CD4-positive, alpha-beta T cell treated with Interleukin-15 for 4 hours (primary cell): ENCODE results near the gene OCLN.
"Not testable (repeated sequence)": the region's sequence is repeated elsewhere in the genome, so short reads cannot be mapped to it uniquely, and the experiment has no call there.

Experiments
- DNase-seq: peaks from one replicate; pipeline ENCODE4 v3.0.0-alpha.2; 2020; ENCODE audit warnings: low spot score

Gene OCLN

DNA sequence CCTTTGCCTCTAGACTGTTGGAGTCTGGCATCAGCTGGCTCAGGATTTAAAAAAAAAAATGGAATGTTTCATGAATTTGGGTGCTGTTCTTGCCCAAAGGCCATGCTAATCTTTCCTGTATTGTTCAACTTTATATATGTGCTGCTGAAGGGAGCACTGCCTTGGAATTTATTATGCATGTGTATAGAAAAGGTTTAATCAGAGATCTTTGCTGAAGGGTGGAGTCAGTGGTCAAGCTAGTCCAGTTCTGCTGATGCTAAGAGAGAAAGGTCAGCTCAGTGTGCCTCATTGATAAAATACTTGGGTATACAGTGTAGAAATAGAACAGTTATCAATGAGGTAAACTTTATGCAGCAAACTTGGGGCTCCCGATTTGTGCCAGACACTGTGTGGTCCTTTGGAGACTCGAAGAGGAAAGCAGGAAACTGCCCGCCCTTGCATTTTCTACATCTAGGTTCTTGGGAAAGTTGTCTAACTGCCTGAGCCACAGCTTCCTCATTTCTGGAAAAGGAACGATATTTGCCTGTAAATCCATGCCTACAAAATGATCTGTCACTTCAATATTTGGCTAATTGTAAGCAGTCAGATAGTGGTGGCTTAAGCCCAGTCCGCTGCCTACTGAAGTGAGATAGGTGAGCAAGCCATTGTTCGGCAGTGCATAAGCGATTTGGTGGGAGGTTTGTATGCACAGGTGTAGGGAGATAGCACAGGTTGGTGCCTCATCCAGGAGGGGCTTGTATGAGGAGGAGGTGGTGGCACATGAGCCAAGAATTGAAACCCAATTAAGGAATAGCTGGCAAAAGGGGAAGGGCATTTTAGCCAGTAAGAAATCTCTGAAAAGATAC is 38.2 kb downstream of the OCLN start:
- DNase-seq, result no peak

- no peak for DNase-seq
Measured at GRCh38 chr5:69531406-69531801, 38.8 kb downstream of the OCLN start.

- not testable (repeated sequence) for DNase-seq
Measured at GRCh38 chr5:69537911-69538310, 45.3 kb downstream of the OCLN start.

GRCh38 chr5:69538735-69539134 is 46.1 kb downstream of the OCLN start:
- DNase-seq, result not testable (repeated sequence)

- DNase-seq, result not testable (repeated sequence)
Measured at GRCh38 chr5:69541347-69541746, 48.8 kb downstream of the OCLN start.

DNA sequence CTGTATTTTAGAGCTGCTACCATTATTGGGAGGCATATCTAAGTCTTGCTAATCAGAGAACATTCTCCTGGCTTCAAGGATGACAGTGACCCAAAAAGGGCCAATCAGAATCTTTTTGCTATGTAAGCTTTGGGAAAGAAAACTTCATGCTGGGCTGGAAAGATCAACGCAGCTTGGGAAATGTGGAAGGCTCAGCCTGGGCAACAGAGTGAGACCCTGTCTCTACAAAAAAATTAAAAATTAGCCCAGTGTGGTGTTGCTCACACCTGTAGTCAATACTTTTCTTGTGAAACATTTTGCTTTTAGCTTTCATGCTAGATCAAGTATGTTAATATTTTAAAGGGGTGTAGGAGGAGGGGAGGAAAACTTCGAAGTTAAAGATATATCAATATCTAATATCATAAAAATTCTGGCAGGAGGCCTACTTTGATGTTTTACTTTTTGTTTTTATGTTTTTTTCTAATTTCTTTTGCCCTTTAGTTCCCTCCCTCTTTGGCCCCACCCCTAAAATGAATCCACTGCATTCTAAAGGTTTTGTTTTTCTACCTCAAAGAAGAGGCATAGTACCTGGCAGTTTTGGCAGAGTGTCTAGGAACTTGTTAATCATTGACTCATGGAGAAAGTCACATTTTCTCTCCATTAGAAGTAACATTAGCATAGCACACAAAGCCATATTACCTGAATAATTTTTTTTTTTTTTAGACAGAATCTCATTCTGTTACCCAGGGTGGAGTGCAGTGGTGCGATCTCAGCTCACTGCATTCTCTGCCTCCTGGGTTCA is 50.4 kb downstream of the OCLN start:
- DNase-seq, result not testable (repeated sequence)

DNA sequence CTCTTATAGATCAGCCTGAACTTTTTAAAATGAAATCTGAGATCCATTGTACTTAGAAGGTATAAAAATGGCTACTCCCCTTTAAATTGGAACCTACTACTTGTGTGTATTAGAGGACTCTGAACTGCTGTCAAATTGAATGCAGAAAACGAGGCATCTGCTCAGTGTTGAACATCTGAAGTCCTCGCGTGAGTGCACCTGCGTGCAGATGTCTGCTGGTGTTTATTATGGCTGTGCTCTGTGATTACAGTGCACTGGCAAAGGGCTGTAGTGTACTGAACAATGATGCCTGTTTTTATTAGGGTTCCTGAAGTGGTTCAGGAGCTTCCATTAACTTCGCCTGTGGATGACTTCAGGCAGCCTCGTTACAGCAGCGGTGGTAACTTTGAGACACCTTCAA is 52.0 kb downstream of the OCLN start:
- not testable (repeated sequence) for DNase-seq

- DNase-seq, result peak; percentile 78
Measured at GRCh38 chr5:69559908-69560330, 67.3 kb downstream of the OCLN start, which contains the start of gene GTF2H2C. Gene GTF2H2C (plus strand): TSS chr5:69560191. CDS start chr5:69565133, 4,942 bp downstream.

- not testable (repeated sequence) for DNase-seq
Measured at GRCh38 chr5:69560587-69561431, 68.2 kb downstream of the OCLN start.

DNA sequence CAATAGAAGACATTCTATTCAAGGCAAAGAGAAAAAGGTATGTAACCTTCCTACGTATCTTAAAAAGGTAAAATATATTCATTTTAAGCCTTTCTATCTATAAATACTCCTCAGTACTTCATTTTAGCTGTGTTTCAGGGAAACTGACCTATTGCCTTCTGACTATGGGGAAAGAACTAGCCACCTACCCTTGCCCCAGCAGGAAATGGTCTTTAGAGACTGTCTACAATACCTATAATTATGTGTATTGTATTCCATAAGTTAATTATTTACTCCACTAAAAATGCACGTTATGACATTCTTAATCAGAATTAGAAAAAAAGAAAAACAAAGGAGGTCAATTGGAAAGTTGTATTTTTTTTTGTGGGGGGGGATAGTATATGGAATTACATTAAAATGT is 73.6 kb downstream of the OCLN start:
- not testable (repeated sequence) for DNase-seq

- DNase-seq, result not testable (repeated sequence)
Measured at GRCh38 chr5:69568072-69568471, 75.5 kb downstream of the OCLN start.

DNA sequence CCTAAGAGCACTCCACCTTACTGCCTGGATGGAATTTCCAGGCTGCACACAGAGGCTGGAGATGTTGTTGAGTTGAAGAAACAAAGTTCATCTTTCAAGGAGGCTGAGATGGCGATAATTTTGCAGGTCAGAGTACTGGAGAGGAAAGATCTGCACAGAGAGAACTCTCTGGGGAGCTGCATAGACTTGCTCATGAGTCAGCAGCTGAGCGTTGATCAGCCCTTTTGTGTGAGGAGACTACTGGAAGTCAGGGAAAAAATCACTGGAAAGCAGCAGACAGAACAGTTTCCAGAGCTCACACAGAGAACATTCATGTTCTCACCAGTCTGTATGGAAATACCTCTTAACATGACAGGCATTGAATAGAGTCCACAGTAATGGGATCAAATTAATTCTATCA is 90.8 kb downstream of the OCLN start:
- DNase-seq, result not testable (repeated sequence)

DNA sequence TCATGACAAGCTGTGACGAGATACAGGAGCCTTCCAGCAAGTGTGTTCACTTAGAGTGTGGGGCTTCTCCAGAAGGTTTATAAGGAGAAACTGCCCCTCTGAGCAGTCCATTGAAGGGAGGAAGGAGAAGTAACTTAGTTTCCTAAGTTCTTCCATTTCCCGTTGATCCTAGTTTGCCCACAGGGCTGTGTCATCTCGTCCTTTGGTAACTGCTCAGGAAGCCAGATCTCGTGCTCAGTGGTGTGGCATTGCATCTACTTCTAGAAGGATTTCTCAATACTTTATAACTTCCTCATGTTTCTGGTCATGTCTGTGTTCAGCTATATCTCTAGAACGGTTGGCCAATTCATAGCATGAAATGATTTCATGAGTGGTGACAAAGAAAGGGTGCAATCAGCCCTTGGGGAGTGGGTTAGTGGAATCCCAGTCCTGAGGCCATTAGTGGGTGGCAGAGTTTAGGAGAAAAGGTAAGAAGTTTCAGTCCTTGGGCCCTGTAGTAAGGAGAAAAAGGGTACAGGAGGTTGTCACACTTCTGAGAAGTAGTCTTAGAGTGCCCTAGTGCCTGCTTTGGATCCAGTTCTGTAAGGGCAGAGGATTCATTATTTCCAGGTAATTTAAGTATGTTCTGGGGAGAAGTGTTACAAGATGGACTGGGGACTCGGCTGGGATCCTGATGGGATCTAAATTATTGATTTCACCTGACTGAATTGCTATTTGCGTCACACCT is 103.7 kb downstream of the OCLN start:
- DNase-seq, result not testable (repeated sequence)

DNA sequence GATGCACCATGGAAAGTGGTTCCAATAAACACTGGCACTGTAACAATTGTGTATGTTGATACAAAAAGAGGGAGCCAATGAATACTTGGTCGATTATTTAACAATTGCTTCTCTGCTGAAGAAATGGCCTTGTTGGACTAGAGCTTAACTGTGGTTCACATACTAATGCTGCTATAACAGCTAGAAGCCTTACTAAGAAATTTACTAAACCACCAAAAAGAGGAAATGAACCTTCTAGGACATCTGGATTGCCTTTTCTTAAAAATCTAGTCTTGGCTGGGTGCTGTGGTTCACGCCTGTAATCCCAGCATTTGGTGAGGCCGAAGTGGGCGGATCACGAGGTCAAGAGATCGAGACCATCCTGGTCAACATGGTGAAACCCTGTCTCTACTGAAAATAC is 109.4 kb downstream of the OCLN start:
- not testable (repeated sequence) for DNase-seq

DNA sequence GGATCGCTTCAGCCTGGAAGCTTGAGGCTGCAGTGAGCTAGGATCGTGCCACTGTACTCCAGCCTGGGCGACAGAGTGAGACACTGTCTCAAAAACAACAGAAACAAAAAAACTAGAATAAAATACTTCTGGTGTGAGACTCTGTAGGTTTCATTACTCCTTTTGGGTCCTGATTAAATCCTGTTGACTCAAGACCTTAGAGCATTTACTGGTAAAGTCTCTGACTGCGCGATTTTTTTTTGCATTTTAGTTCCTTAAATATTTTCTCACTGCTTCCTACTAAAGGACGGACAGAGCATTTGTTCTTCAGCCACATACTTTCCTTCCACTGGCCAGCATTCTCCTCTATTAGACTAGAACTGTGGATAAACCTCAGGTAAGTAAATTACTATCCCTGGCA is 114.2 kb downstream of the OCLN start:
- not testable (repeated sequence) for DNase-seq
